ENCODE data around the gene LRRK1. TPM values are rescaled to one million over a fixed set of nuclear protein-coding genes. Genes with fewer than 3 reads are reported as not detected.

Gene LRRK1
- total and polyA plus RNA-seq, 2 experiments from 2014 or later: 2.6 to 4.5 TPM

- no peaks in the 10 kb centered on the region for H3K9me2 ChIP-seq (ENCODE audit: insufficient read depth)
- Mint-ChIP-seq H3K36me3 (ENCODE audit: low read depth) (no peaks in the 10 kb centered on the region; the same call in 2 of the 3 replicates), H3K9me3 (no peaks in the 10 kb centered on the region), H3K27me3 (ENCODE audit: insufficient read depth, low read depth, poor library complexity) (peaks cover 2% of the 10 kb centered on the region), H3K4me3 (no peak overlapping the region), H3K27ac (no peak overlapping the region), H3K4me1 (peaks cover 22% of the 10 kb centered on the region)
- H2AFZ ChIP-seq: no peak overlapping the region
- no peaks in the 10 kb centered on the region for H3K36me3 ChIP-seq (ENCODE audit: insufficient read depth)
- DNase-seq (ENCODE audit: low spot score): no peak
- no peak overlapping the region for H3K4me2 ChIP-seq
- peaks cover 6% of the 10 kb centered on the region for H3K4me1 ChIP-seq (ENCODE audit: insufficient read depth)
- H3K79me2 ChIP-seq (replicated peaks; ENCODE audit: insufficient read depth): no peaks in the 10 kb centered on the region
- H3K27me3 ChIP-seq (ENCODE audit: insufficient read depth): no peaks in the 10 kb centered on the region
- H3F3A ChIP-seq (replicated peaks; ENCODE audit: low read depth): no peaks in the 10 kb centered on the region
- TF ChIP-seq ZNF331 (CRISPR knock-in tag; IDR thresholded peaks at IDR 0.05; ENCODE audit: low read depth) (no peak), EZH2phosphoT487 (IDR thresholded peaks at IDR 0.05; ENCODE audit: unreplicated experiment) (no peak), NANOG (IDR thresholded peaks at IDR 0.05; ENCODE audit: borderline replicate concordance) (no peak), ETS1 (IDR thresholded peaks at IDR 0.05) (no peak), POLR2AphosphoS5 (IDR thresholded peaks at IDR 0.05; ENCODE audit: low read depth) (no peak), ZNF462 (CRISPR knock-in tag; IDR thresholded peaks at IDR 0.05) (no peak), STAT1 (IDR thresholded peaks at IDR 0.05; ENCODE audit: unreplicated experiment) (no peak), JUNB (IDR thresholded peaks at IDR 0.05; ENCODE audit: unreplicated experiment) (no peak), EZH2 (IDR thresholded peaks at IDR 0.05; ENCODE audit: low read depth, unreplicated experiment) (no peak), CTCF (conservative IDR thresholded peaks at IDR 0.05; ENCODE audit: low read depth in 2 of 2) (no peak), CREB1 (CRISPR knock-in tag; IDR thresholded peaks at IDR 0.05; ENCODE audit: low read depth) (no peak), REST (IDR thresholded peaks at IDR 0.05; ENCODE audit: unreplicated experiment) (no peak), ZNF114 (CRISPR knock-in tag; IDR thresholded peaks at IDR 0.05) (no peak)
- H4K20me1 ChIP-seq (replicated peaks; ENCODE audit: insufficient read depth): no peaks in the 10 kb centered on the region
- ATAC-seq: no peak
- H3K27ac ChIP-seq (ENCODE audit: low read depth): no peak overlapping the region
- H3K4me3 ChIP-seq: no peak overlapping the region
These were observed 105.0 kb downstream of the LRRK1 start for GRCh38 chr15:101024073-101024695.

All from GM23338 (cell line).